ENCODE data around the gene RAPGEF6.

The RAPGEF6 gene

DNA sequence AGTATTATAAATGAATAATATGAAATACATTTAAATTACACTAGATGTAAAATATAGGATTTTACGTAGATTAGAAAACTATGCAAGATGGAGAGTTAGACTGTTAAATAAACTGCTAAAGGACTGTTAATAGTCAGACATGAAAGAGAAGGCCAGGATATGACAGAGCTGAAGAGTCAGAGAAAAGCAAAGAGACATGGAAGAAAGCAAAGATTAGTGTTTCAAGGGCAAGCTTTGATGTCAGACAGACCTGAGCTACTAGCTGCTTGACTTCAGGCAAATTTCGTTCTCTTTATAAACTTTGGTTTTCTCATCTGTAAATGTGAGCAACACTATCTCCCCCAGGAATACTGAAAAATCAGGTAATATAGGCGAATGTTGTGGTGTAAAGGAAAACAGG is 161.3 kb downstream of the RAPGEF6 start:
- H3K4me1 ChIP-seq (ENCODE audit: control insufficient read depth, insufficient read depth, low read length), result peaks cover 5% of the 10 kb centered on the region
- H3K4me3 ChIP-seq (ENCODE audit: low read depth, low read length), result no peak overlapping the region
- H3K27ac ChIP-seq (ENCODE audit: extremely low read depth, low read depth, low read length), result no peak overlapping the region
- TF ChIP-seq ZNF704 (tag by site-specific recombination; IDR thresholded peaks at IDR 0.05) (no peak), ZNF16 (tag by site-specific recombination; IDR thresholded peaks at IDR 0.05; ENCODE audit: low read depth) (no peak), ZNF214 (tag by site-specific recombination; IDR thresholded peaks at IDR 0.05; ENCODE audit: borderline replicate concordance) (no peak), ZNF571 (tag by site-specific recombination; IDR thresholded peaks at IDR 0.05) (no peak), GFI1B (tag by site-specific recombination; IDR thresholded peaks at IDR 0.05) (no peak), WT1 (tag by site-specific recombination; IDR thresholded peaks at IDR 0.05) (no peak), ZFHX2 (tag by site-specific recombination; conservative IDR thresholded peaks at IDR 0.05) (no peak), ZNF623 (tag by site-specific recombination; IDR thresholded peaks at IDR 0.05) (no peak), ZNF585B (tag by site-specific recombination; IDR thresholded peaks at IDR 0.05) (no peak), ZNF416 (tag by site-specific recombination; IDR thresholded peaks at IDR 0.05) (no peak), ZNF510 (tag by site-specific recombination; IDR thresholded peaks at IDR 0.05; ENCODE audit: insufficient replicate concordance) (no peak), ZNF223 (tag by site-specific recombination; IDR thresholded peaks at IDR 0.05) (no peak), ZNF211 (tag by site-specific recombination; IDR thresholded peaks at IDR 0.05; ENCODE audit: low read depth) (no peak), ZNF521 (tag by site-specific recombination; IDR thresholded peaks at IDR 0.05) (no peak), KLF9 (tag by site-specific recombination; IDR thresholded peaks at IDR 0.05; ENCODE audit: low read depth) (no peak)
- ChIA-PET CTCF (no interaction called here), POLR2A (no interaction called here)
- H3K36me3 ChIP-seq (ENCODE audit: control insufficient read depth in 2 of 2, insufficient read depth in 1 of 2, low read length in 2 of 2), result peaks cover 0 to 23% of the 10 kb centered on the region in 2 experiments; a peak in 1 of 3 replicates
- no peaks in the 10 kb centered on the region for H3K9me3 ChIP-seq (ENCODE audit: control insufficient read depth, insufficient read depth, low read depth, low read length)

DNA sequence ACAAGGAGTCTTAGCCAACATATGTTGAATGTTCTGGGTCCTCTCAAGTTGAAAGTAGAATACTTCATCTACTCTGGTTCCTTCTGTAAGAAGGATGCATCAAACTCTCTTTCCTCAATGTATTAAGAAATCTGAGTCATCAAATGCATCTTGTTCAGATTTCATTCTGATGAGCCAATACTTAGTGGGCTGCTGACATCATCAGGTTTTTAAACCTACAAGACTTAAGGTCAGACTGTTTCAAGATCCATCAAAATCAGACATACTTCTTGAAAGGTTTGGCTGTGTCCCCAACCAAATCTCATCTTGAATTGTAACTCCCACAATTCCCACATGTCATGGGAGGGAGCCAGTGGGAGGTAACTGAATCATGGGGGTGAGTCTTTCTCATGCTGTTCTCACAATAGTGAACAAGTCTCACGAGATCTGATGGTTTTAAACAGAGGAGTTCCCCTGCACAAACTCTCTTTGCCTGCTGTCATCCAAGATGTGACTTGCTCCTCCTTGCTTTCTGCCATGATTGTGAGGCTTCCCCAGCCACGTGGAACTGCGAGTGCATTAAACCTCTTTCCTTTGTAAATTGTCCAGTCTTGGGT is 168.8 kb downstream of the RAPGEF6 start:
- Histone ChIP-seq H3K9me3 (ENCODE audit: control insufficient read depth, insufficient read depth, low read depth, low read length) (no peaks in the 10 kb centered on the region), H3K27ac (ENCODE audit: extremely low read depth, low read depth, low read length) (no peak overlapping the region), H3K36me3 (ENCODE audit: control insufficient read depth in 2 of 2, insufficient read depth in 1 of 2, low read length in 2 of 2) (peaks cover 0 to 13% of the 10 kb centered on the region in 2 experiments; a peak in 2 of 3 replicates), H3K4me3 (ENCODE audit: low read depth, low read length) (no peak overlapping the region), H3K4me1 (ENCODE audit: control insufficient read depth, insufficient read depth, low read length) (peaks cover 9% of the 10 kb centered on the region)
- POLR2A ChIA-PET, result no interaction called here
- CTCF ChIA-PET, result no interaction called here
- TF ChIP-seq SP3 (tag by site-specific recombination; IDR thresholded peaks at IDR 0.05) (no peak), KLF9 (tag by site-specific recombination; IDR thresholded peaks at IDR 0.05; ENCODE audit: low read depth) (no peak), ZNF133 (tag by site-specific recombination; IDR thresholded peaks at IDR 0.05) (no peak), SALL2 (tag by site-specific recombination; IDR thresholded peaks at IDR 0.05; ENCODE audit: borderline replicate concordance) (no peak), ZXDB (tag by site-specific recombination; IDR thresholded peaks at IDR 0.05) (no peak), RBAK (tag by site-specific recombination; IDR thresholded peaks at IDR 0.05) (no peak), ZFHX2 (tag by site-specific recombination; conservative IDR thresholded peaks at IDR 0.05) (0 out of 2 replicates have a peak, but pooled peaks have one; percentile 31), ZSCAN23 (tag by site-specific recombination; IDR thresholded peaks at IDR 0.05) (no peak), ATF2 (tag by site-specific recombination; IDR thresholded peaks at IDR 0.05; ENCODE audit: low read depth) (no peak), ZNF426 (tag by site-specific recombination; IDR thresholded peaks at IDR 0.05) (no peak), OSR2 (tag by site-specific recombination; IDR thresholded peaks at IDR 0.05) (no peak), EGR2 (tag by site-specific recombination; IDR thresholded peaks at IDR 0.05; ENCODE audit: low read depth) (no peak), ZNF202 (tag by site-specific recombination; IDR thresholded peaks at IDR 0.05; ENCODE audit: borderline replicate concordance) (no peak), ZNF600 (tag by site-specific recombination; IDR thresholded peaks at IDR 0.05) (no peak), ZBTB48 (tag by site-specific recombination; IDR thresholded peaks at IDR 0.05) (no peak), ZNF311 (tag by site-specific recombination; IDR thresholded peaks at IDR 0.05; ENCODE audit: borderline replicate concordance) (no peak)
- TF ChIP-seq, protein P1, sequence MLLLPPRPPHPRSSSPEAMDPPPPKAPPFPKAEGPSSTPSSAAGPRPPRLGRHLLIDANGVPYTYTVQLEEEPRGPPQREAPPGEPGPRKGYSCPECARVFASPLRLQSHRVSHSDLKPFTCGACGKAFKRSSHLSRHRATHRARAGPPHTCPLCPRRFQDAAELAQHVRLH (tag by site-specific recombination; IDR thresholded peaks at IDR 0.05), result no peak
- TF ChIP-seq, protein P2, sequence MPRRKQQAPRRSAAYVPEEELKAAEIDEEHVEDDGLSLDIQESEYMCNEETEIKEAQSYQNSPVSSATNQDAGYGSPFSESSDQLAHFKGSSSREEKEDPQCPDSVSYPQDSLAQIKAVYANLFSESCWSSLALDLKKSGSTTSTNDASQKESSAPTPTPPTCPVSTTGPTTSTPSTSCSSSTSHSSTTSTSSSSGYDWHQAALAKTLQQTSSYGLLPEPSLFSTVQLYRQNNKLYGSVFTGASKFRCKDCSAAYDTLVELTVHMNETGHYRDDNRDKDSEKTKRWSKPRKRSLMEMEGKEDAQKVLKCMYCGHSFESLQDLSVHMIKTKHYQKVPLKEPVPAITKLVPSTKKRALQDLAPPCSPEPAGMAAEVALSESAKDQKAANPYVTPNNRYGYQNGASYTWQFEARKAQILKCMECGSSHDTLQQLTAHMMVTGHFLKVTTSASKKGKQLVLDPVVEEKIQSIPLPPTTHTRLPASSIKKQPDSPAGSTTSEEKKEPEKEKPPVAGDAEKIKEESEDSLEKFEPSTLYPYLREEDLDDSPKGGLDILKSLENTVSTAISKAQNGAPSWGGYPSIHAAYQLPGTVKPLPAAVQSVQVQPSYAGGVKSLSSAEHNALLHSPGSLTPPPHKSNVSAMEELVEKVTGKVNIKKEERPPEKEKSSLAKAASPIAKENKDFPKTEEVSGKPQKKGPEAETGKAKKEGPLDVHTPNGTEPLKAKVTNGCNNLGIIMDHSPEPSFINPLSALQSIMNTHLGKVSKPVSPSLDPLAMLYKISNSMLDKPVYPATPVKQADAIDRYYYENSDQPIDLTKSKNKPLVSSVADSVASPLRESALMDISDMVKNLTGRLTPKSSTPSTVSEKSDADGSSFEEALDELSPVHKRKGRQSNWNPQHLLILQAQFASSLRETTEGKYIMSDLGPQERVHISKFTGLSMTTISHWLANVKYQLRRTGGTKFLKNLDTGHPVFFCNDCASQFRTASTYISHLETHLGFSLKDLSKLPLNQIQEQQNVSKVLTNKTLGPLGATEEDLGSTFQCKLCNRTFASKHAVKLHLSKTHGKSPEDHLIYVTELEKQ (tag by site-specific recombination; IDR thresholded peaks at IDR 0.05; ENCODE audit: borderline replicate concordance), result no peak

All from HEK293 (cell line).